ENCODE results near the gene EIF4A2. TPM values are rescaled to one million over a fixed set of nuclear protein-coding genes. Genes with fewer than 3 reads are reported as not detected.
A peak's percentile ranks its signal among the peaks of the same experiment; 100 is the strongest.

Gene EIF4A2
- total and polyA plus RNA-seq, 9 of the 15 experiments (the other 6 are each of a cell fraction or from before 2014, with no cell fraction given) = 307 to 754 (median 435) TPM

DNA sequence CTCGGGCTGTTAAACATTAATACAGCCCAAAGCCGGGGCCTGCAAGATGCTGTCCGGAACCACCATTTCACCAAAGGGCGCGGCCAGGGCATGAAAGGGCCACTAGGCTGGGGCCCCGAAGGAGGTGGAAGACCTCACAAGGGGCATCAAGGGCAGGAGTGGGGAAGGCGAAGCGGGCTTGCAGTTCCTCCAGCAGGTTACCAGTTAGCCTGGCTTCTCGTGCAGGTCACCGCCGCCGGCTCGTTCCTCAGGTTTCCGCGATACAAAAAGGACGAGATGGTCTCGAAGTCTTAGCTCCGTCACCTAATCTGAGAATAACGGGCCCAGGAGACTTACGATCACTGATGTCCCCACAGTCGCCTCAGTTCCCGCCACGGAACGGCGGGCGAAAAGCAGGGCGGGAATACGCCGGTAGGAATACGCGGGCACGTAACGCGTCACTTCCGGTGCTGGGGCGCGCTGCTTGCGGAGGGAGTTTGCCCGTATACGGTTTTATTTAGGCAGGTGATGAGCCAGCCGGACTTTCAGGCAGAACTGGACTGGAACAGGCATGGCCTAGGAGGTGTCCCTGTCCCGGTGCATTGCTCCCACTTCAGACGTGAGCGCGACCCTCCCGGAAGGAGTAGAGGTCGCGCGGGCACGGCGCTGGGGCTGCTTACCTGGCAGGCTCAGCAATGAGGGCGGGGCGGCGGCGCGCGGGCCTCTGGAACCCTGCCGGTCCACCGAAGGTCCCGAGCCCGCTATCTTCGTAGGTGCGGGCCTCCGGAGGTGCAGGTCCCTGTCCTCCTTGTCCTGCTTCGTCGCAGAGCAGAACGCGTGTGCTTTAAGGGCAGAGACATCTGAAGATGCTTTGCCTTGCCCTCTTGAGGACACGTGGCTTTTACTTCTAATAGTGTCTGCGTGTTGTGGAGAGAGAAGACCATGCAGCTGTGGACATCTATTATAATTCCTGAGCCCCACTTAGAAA lies 23.0 kb downstream of the EIF4A2 start, which contains the start of gene RFC4 (continued):
- no peak for TF ChIP-seq ZNF780A (CRISPR knock-in tag; IDR thresholded peaks at IDR 0.05)
- TF ChIP-seq PURB (CRISPR knock-in tag; IDR thresholded peaks at IDR 0.05; ENCODE audit: low read depth) = no peak
- no peak for TF ChIP-seq NCOA2 (IDR thresholded peaks at IDR 0.05; ENCODE audit: partially characterized antibody in 2 of 2)
- no peak for TF ChIP-seq NEUROD1 (IDR thresholded peaks at IDR 0.05; ENCODE audit: borderline replicate concordance, low read depth, low read length, partially characterized antibody)
- TF ChIP-seq RUNX1 (IDR thresholded peaks at IDR 0.05; ENCODE audit: low read depth) = 0 out of 2 replicates have a peak, but pooled peaks have one; percentile 11
- peak; percentile 79; the same call in 1 of the 2 replicates for TF ChIP-seq DIDO1 (tag; IDR thresholded peaks at IDR 0.05; ENCODE audit: low read depth)
- no peak for TF ChIP-seq POLR3G (IDR thresholded peaks at IDR 0.05; ENCODE audit: extremely low read depth, insufficient read length, insufficient replicate concordance)
- TF ChIP-seq GATAD2B (IDR thresholded peaks at IDR 0.05; ENCODE audit: borderline replicate concordance) = no peak
- peak; percentile 61 for TF ChIP-seq SAP30 (IDR thresholded peaks at IDR 0.05; ENCODE audit: borderline replicate concordance, insufficient read depth, low read depth, low read length, poor library complexity, severe bottlenecking)
- no peak for TF ChIP-seq PHB2 (IDR thresholded peaks at IDR 0.05; ENCODE audit: low read depth)
- TF ChIP-seq TAL1 (IDR thresholded peaks at IDR 0.05) = no peak
- no peak for TF ChIP-seq BCL6 (CRISPR knock-in tag; IDR thresholded peaks at IDR 0.05)
- no peak for TF ChIP-seq MTA2 (IDR thresholded peaks at IDR 0.05; ENCODE audit: low read depth)
- TF ChIP-seq E2F5 (CRISPR knock-in tag; IDR thresholded peaks at IDR 0.05) = peak; percentile 59; the same call in 1 of the 2 replicates
- TF ChIP-seq GTF2E2 (tag; IDR thresholded peaks at IDR 0.05) = peak; percentile 92
- TF ChIP-seq GTF2F1 (IDR thresholded peaks at IDR 0.05; ENCODE audit: low read depth, low read length) = peak; percentile 45; the same call in 1 of the 2 replicates
- TF ChIP-seq CEBPG (CRISPR knock-in tag; IDR thresholded peaks at IDR 0.05) = no peak
- TF ChIP-seq CEBPG (tag; conservative IDR thresholded peaks at IDR 0.05 in 1 of 2, IDR thresholded peaks at IDR 0.05 in 1 of 2) = no peak
- TF ChIP-seq HSF4 (CRISPR knock-in tag; IDR thresholded peaks at IDR 0.05; ENCODE audit: borderline replicate concordance) = no peak
- TF ChIP-seq ESRRA (IDR thresholded peaks at IDR 0.05; ENCODE audit: borderline replicate concordance, low read depth) = peak; percentile 76; the same call in 1 of the 2 replicates
- no peak for TF ChIP-seq RBM14 (IDR thresholded peaks at IDR 0.05; ENCODE audit: borderline replicate concordance, insufficient read depth, low read depth, low read length)
- no peak for TF ChIP-seq HNRNPK (IDR thresholded peaks at IDR 0.05; ENCODE audit: low read depth, low read length, poor library complexity, severe bottlenecking)
- TF ChIP-seq ZNF431 (CRISPR knock-in tag; IDR thresholded peaks at IDR 0.05) = peak; percentile 18
- TF ChIP-seq ZNF165 (CRISPR knock-in tag; IDR thresholded peaks at IDR 0.05; ENCODE audit: borderline replicate concordance) = no peak
- no peak for TF ChIP-seq SAFB (IDR thresholded peaks at IDR 0.05; ENCODE audit: borderline replicate concordance, low read depth, low read length)
- TF ChIP-seq TAF9B (IDR thresholded peaks at IDR 0.05; ENCODE audit: partially characterized antibody) = peak; percentile 76
- TF ChIP-seq HDAC1 (IDR thresholded peaks at IDR 0.05) = peak in 1 of 2 experiments; percentile 70; a peak in 2 of 4 replicates
- peak; percentile 71; the same call in 1 of the 2 replicates for TF ChIP-seq ZNF197 (CRISPR knock-in tag; IDR thresholded peaks at IDR 0.05; ENCODE audit: low read depth)

Data from K562 (cell line).